Adrenal gland (tissue), 19 donors: Measurements from ENCODE around the gene FKBP11. TPM values are rescaled to one million over a fixed set of nuclear protein-coding genes. Genes with fewer than 3 reads are reported as not detected.
A peak's percentile ranks its signal among the peaks of the same experiment; 100 is the strongest.

Experiments used
- DNase-seq, 7 donors: peaks; one replicate each; pipeline ENCODE4 v3.0.0-alpha.2; 2019 to 2020
- H3K27ac ChIP-seq, 5 donors: fragments of 200-600 bp; sonication (generic) in 4 of 5; 1 replicate in 3 of 5; 2 replicates in 2 of 5; pipeline versions ENCODE4 v1.5.1 to v1.8.0; 2016 to 2020; ENCODE audit warnings: mild to moderate bottlenecking in 1 of 5
- H3K27me3 ChIP-seq: fragments of 200-600 bp; 2 replicates; pipeline ENCODE4 v1.8.0; 2021
- H3K36me3 ChIP-seq, 2 donors: fragments of 200-600 bp; replicated peaks in 1 of 2; 1 replicate in 1 of 2; 2 replicates in 1 of 2; pipeline versions ENCODE4 v1.5.1 to v1.8.0; 2018 to 2022
- H3K4me1 ChIP-seq, 2 donors: fragments of 200-600 bp; replicated peaks in 1 of 2; 1 replicate in 1 of 2; 2 replicates in 1 of 2; pipeline versions ENCODE4 v1.5.1 to v1.8.0; 2018 to 2021
- H3K4me3 ChIP-seq, 4 donors: fragments of 200-600 bp; sonication (generic) in 3 of 4; one replicate each; pipeline ENCODE4 v1.5.1; 2016 to 2018
- H3K9me3 ChIP-seq, 3 donors: fragments of 200-600 bp; sonication (generic) in 1 of 3; replicated peaks in 1 of 3; 1 replicate in 2 of 3; 2 replicates in 1 of 3; pipeline versions ENCODE4 v1.5.1 to v1.8.0; 2016 to 2021
- CTCF ChIP-seq, 6 experiments: fragments of 450-650 bp in 4 of 6; fragments of 200-600 bp in 2 of 6; sonication (generic) in 1 of 6; IDR thresholded peaks; 1 replicate in 5 of 6; 2 replicates in 1 of 6; pipeline versions ENCODE4 v1.5.1 to v1.8.0; 2016 to 2021; ENCODE audit warnings: antibody characterized with exemption in 6 of 6, mild to moderate bottlenecking in 2 of 6, moderate library complexity in 1 of 6
- POLR2A ChIP-seq, 2 donors: fragments of 450-650 bp; IDR thresholded peaks; one replicate each; pipeline ENCODE4 v1.6.1; 2017; ENCODE audit warnings: antibody characterized with exemption in 2 of 2, mild to moderate bottlenecking in 2 of 2, moderate library complexity in 1 of 2
- WGBS, 4 donors: extraction: QIAGEN DNeasy Blood & Tissue Kit in 2 of 4; methylation state at CpG; one replicate each; pipeline versions ENCODE4 v1.1.5 to v1.1.7; 2013 to 2017; 5-methylcytosine and 5-hydroxymethylcytosine counted together
- intact Hi-C, 2 donors: fragments of 100-400 bp; cut with DNase I; formaldehyde crosslinking; loops; one replicate each; pipeline versions ENCODE4 v1.14.1 to v1.15.0; 2022 to 2023
- long read RNA-seq, 10 donors: library from polyadenylated mRNA in 3 of 10; unstranded in 2 of 10; stranded (forward) in 1 of 10; transcript quantifications; one replicate each; pipeline ENCODE4 v2.0.0 and lab custom pipeline, GENCODE V29; 2021 to 2026
- polyA plus RNA-seq, 3 donors: library from polyadenylated mRNA; stranded (reverse); fragments of 200-250 nt in 2 of 3; fragments of 350-450 nt in 1 of 3; fragmentation: Illumina TruSeq in 1 of 3; extraction: RNeasy Lipid Tissue Mini Kit (QIAGEN cat#74804) in 1 of 3; gene quantifications; one replicate each; pipeline ENCODE4 v1.2.3, GENCODE V29; 2013 to 2014
- total RNA-seq, 9 donors: library from RNA; depleted of rRNA in 4 of 9; stranded (reverse); fragments of >200 nt in 4 of 9; fragments of 120-200 nt in 1 of 9; fragmentation: NEBNext Ultra II Directional in 1 of 9; extraction: Animal tissue kit (Norgen Biotek cat#: 25700) in 1 of 9; gene quantifications; one replicate each; pipeline versions ENCODE4 v1.1.0 to v1.2.4, GENCODE V29; 2013 to 2023
- donor health status: healthy with polysubstance abuse.
- donor health status: Bipolar disorder and iron deficiency.
- donor health status: DM: yes; HTN: yes; CAD: no.
- donor health status: DM: no; HTN: no; CAD: no.
- donor health status: DM: no; HTN: no; CAD: no.
- donor health status: DM: yes; HTN: yes; CAD: no.

The FKBP11 gene
- total RNA-seq, result 10 to 100 TPM in 7 of 9 donors, 1 to 10 TPM in 2; 4.1 to 49.7 (median 16.2) TPM
- 100 to 1,000 TPM in 1 of 3 donors, 10 to 100 TPM in 2; 52.9 to 118 (median 64.4) TPM for polyA plus RNA-seq
- long read RNA-seq, donor 1, full-length matches to known transcripts, result 19 of 19 reads
- long read RNA-seq, donor 1, partial matches to known transcripts, result 0 of 19 reads
- long read RNA-seq, donor 1, other reads (novel, unspliced or antisense), result 0 of 19 reads
- long read RNA-seq, donor 2, full-length matches to known transcripts, result 10 of 10 reads
- long read RNA-seq, donor 2, partial matches to known transcripts, result 0 of 10 reads
- long read RNA-seq, donor 2, other reads (novel, unspliced or antisense), result 0 of 10 reads
- long read RNA-seq, donor 3, full-length matches to known transcripts, result 17 of 17 reads
- long read RNA-seq, donor 3, partial matches to known transcripts, result 0 of 17 reads
- long read RNA-seq, donor 3, other reads (novel, unspliced or antisense), result 0 of 17 reads
- long read RNA-seq, donor 4, transcript FKBP11-208 (6 exons, 1,030 nt), result major isoform, 8 of 9 reads
- long read RNA-seq, donor 4, partial matches to known transcripts, result 0 of 9 reads
- long read RNA-seq, donor 4, other reads (novel, unspliced or antisense), result 0 of 9 reads
- long read RNA-seq, donor 5, full-length matches to known transcripts, result 26 of 26 reads
- long read RNA-seq, donor 5, partial matches to known transcripts, result 0 of 26 reads
- long read RNA-seq, donor 5, other reads (novel, unspliced or antisense), result 0 of 26 reads
- long read RNA-seq, donor 6, transcript FKBP11-208 (6 exons, 1,030 nt), result major isoform, 5 of 6 reads
- long read RNA-seq, donor 6, partial matches to known transcripts, result 0 of 6 reads
- long read RNA-seq, donor 6, other reads (novel, unspliced or antisense), result 1 of 6 reads
- long read RNA-seq, donor 7, full-length matches to known transcripts, result 16 of 16 reads
- long read RNA-seq, donor 7, partial matches to known transcripts, result 0 of 16 reads
- long read RNA-seq, donor 7, other reads (novel, unspliced or antisense), result 0 of 16 reads
- long read RNA-seq, donor 8, full-length matches to known transcripts, result 12 of 12 reads
- long read RNA-seq, donor 8, partial matches to known transcripts, result 0 of 12 reads
- long read RNA-seq, donor 8, other reads (novel, unspliced or antisense), result 0 of 12 reads
- long read RNA-seq, donor 9, full-length matches to known transcripts, result 9 of 9 reads
- long read RNA-seq, donor 9, partial matches to known transcripts, result 0 of 9 reads
- long read RNA-seq, donor 9, other reads (novel, unspliced or antisense), result 0 of 9 reads
- long read RNA-seq, donor 10, full-length matches to known transcripts, result 9 of 9 reads
- long read RNA-seq, donor 10, partial matches to known transcripts, result 0 of 9 reads
- long read RNA-seq, donor 10, other reads (novel, unspliced or antisense), result 0 of 9 reads

GRCh38 chr12:48925304-48926011 lies at the start of gene FKBP11:
Gene FKBP11, minus strand, starts transcription at chr12:48925492. Its CDS starts 64 bp downstream, at chr12:48925428.
- Histone ChIP-seq H3K9me3 (no peaks in the 10 kb centered on the region), H3K36me3 (peaks cover 0 to 2% of the 10 kb centered on the region in 2 donors), H3K27me3 (no peaks in the 10 kb centered on the region), H3K4me3 (peak within 1 kb of the TSS; percentile 59 to 94 (median 77)), H3K4me1 (peaks cover 0 to 10% of the 10 kb centered on the region in 2 donors), H3K27ac (peak within 1 kb of the TSS in 3 of 5 donors; percentile 12 to 56 (median 48))
- WGBS, 4 donors, result 3 to 15% (median 5%) methylated on average over 11 to 38 of the region's 38 CpGs
- intact Hi-C loops, result no loop called here
- TF ChIP-seq CTCF (IDR thresholded peaks at IDR 0.05) (peak in 1 of 6 experiments; percentile 11), POLR2A (IDR thresholded peaks at IDR 0.05) (peak in 1 of 2 donors; percentile 34)
- DNase-seq, result peak; percentile 60 to 69 (median 67)

- Histone ChIP-seq H3K27ac (no peak overlapping the region), H3K27me3 (peaks cover 54% of the 10 kb centered on the region), H3K4me1 (peaks cover 7 to 24% of the 10 kb centered on the region in 2 donors), H3K4me3 (no peak overlapping the region), H3K9me3 (no peaks in the 10 kb centered on the region), H3K36me3 (no peaks in the 10 kb centered on the region)
- WGBS, 4 donors, result 20 to 24% (median 22%) methylated on average over 10 to 19 of the region's 19 CpGs
- TF ChIP-seq POLR2A (IDR thresholded peaks at IDR 0.05), result no peak
- peak; percentile 40 to 63 (median 52) for TF ChIP-seq CTCF (IDR thresholded peaks at IDR 0.05)
- intact Hi-C loops, result no loop called here
- peak in 5 of 7 donors; percentile 47 to 73 (median 61) for DNase-seq
These were observed 48.8 kb upstream of the FKBP11 start for GRCh38 chr12:48973941-48974673.

- peaks cover 49% of the 10 kb centered on the region for H3K27me3 ChIP-seq
- no peak overlapping the region for H3K27ac ChIP-seq
- H3K9me3 ChIP-seq, result no peaks in the 10 kb centered on the region
- no peak overlapping the region for H3K4me3 ChIP-seq
- intact Hi-C loops, result no loop called here
- peak in 2 of 7 donors; percentile 46 to 48 for DNase-seq
- no peaks in the 10 kb centered on the region for H3K36me3 ChIP-seq
- TF ChIP-seq POLR2A (IDR thresholded peaks at IDR 0.05), result no peak
- no peak for TF ChIP-seq CTCF (IDR thresholded peaks at IDR 0.05)
- 9 to 16% (median 15%) methylated on average over 8 to 12 of the region's 12 CpGs for WGBS, 4 donors
- peaks cover 7 to 18% of the 10 kb centered on the region in 2 donors for H3K4me1 ChIP-seq
These were observed 48.2 kb upstream of the FKBP11 start for GRCh38 chr12:48973531-48973930.
